Hepatocyte (in vitro differentiated cells): ENCODE data around the gene MYH13.

Experiments used
- EZH2 ChIP-seq: fragments of 200-600 bp; sonication (generic); IDR thresholded peaks from 2 replicates; pipeline ENCODE4 v1.6.1; 2016; ENCODE audit warnings: antibody characterized with exemption, mild to moderate bottlenecking, borderline replicate concordance
- TF ChIP-seq, protein P1 (sequence below): fragments of 200-600 bp; sonication (generic); IDR thresholded peaks from 2 replicates; pipeline ENCODE4 v1.5.1; 2016; ENCODE audit warnings: antibody characterized with exemption, mild to moderate bottlenecking; ENCODE audit not compliant: poor library complexity

DNA sequence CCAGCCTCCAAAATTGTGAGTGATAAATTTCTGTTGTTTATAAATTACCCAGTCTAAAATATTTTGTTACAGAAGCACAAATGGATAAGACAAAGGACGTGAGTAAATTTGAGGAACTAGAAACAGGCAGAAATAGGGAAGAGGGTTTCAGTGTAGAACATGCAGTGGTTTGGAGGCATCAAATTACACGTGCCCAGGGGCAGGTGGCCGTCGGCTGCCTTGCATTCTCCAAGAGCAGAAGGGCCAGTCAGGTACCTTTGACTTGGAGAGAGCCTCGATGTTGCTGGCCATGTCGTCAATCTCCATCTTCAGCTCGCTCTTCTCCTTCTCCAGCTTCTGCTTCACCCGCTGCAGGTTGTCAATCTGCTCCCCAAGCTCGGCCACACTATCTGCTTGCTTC lies 54.3 kb downstream of the MYH13 start:
- TF ChIP-seq, protein P1, sequence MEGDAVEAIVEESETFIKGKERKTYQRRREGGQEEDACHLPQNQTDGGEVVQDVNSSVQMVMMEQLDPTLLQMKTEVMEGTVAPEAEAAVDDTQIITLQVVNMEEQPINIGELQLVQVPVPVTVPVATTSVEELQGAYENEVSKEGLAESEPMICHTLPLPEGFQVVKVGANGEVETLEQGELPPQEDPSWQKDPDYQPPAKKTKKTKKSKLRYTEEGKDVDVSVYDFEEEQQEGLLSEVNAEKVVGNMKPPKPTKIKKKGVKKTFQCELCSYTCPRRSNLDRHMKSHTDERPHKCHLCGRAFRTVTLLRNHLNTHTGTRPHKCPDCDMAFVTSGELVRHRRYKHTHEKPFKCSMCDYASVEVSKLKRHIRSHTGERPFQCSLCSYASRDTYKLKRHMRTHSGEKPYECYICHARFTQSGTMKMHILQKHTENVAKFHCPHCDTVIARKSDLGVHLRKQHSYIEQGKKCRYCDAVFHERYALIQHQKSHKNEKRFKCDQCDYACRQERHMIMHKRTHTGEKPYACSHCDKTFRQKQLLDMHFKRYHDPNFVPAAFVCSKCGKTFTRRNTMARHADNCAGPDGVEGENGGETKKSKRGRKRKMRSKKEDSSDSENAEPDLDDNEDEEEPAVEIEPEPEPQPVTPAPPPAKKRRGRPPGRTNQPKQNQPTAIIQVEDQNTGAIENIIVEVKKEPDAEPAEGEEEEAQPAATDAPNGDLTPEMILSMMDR = no peak
- TF ChIP-seq EZH2 = no peak
